HG03432 (cell line): Measurements from ENCODE around the gene ALDH1A3.
"Not testable (repeated sequence)": the region's sequence is repeated elsewhere in the genome, so short reads cannot be mapped to it uniquely, and the experiment has no call there.

ENCODE experiments used
- ATAC-seq: cut with Tn5 transposase; IDR thresholded peaks from one replicate; pipeline ENCODE4 v1.9.1; 2021; ENCODE audit warnings: mild to moderate bottlenecking, moderate library complexity; ENCODE audit not compliant: unreplicated experiment

ALDH1A3 gene

GRCh38 chr15:100879464-100880138 is at the start of gene ALDH1A3:
ALDH1A3 (plus strand) TSS chr15:100879831; CDS start chr15:100879908, 77 bp downstream.
- ATAC-seq, result peak; percentile 51

- ATAC-seq, result no peak
Observed at GRCh38 chr15:100831467-100831866, 48.2 kb upstream of the ALDH1A3 start.

- ATAC-seq, result no peak
Observed at GRCh38 chr15:100832149-100832942, 47.3 kb upstream of the ALDH1A3 start.

GRCh38 chr15:100833417-100834389 is 45.9 kb upstream of the ALDH1A3 start:
- ATAC-seq, result no peak

GRCh38 chr15:100834731-100835130 is 44.9 kb upstream of the ALDH1A3 start:
- no peak for ATAC-seq

GRCh38 chr15:100835636-100836035 is 44.0 kb upstream of the ALDH1A3 start:
- no peak for ATAC-seq

- no peak for ATAC-seq
Observed at GRCh38 chr15:100836501-100836900, 43.1 kb upstream of the ALDH1A3 start.

GRCh38 chr15:100841426-100841825 is 38.2 kb upstream of the ALDH1A3 start:
- ATAC-seq, result no peak

- no peak for ATAC-seq
Observed at GRCh38 chr15:100842756-100843730, 36.6 kb upstream of the ALDH1A3 start.

GRCh38 chr15:100844167-100844566 is 35.5 kb upstream of the ALDH1A3 start:
- ATAC-seq, result no peak

GRCh38 chr15:100844778-100845177 is 34.9 kb upstream of the ALDH1A3 start:
- no peak for ATAC-seq

- ATAC-seq, result no peak
Observed at GRCh38 chr15:100847194-100847593, 32.4 kb upstream of the ALDH1A3 start.

GRCh38 chr15:100849021-100849854 is 30.4 kb upstream of the ALDH1A3 start:
- peak; percentile 76 for ATAC-seq

- ATAC-seq, result no peak
Observed at GRCh38 chr15:100849855-100850218, 29.8 kb upstream of the ALDH1A3 start.

- ATAC-seq, result not testable (repeated sequence)
Observed at GRCh38 chr15:100851428-100852015, 28.1 kb upstream of the ALDH1A3 start.

- ATAC-seq, result no peak
Observed at GRCh38 chr15:100852630-100853029, 27.0 kb upstream of the ALDH1A3 start.

GRCh38 chr15:100853676-100854440 is 25.8 kb upstream of the ALDH1A3 start:
- ATAC-seq, result no peak

GRCh38 chr15:100856867-100857266 is 22.8 kb upstream of the ALDH1A3 start:
- no peak for ATAC-seq
